ENCODE measurements around the gene MTHFD1.

Gene MTHFD1

GRCh38 chr14:64409126-64409920 lies 21.2 kb downstream of the MTHFD1 start:
- no peak for DNase-seq

GRCh38 chr14:64410084-64410774 lies 22.1 kb downstream of the MTHFD1 start:
- no peak for DNase-seq

- no peak for DNase-seq
These were observed 22.8 kb downstream of the MTHFD1 start for GRCh38 chr14:64411001-64411400.

GRCh38 chr14:64412237-64412636 lies 24.1 kb downstream of the MTHFD1 start:
- DNase-seq: no peak

GRCh38 chr14:64416348-64416932 lies 28.3 kb downstream of the MTHFD1 start:
- DNase-seq: no peak

- DNase-seq: no peak
These were observed 29.1 kb downstream of the MTHFD1 start for GRCh38 chr14:64417055-64417770.

GRCh38 chr14:64417771-64418125 lies 29.6 kb downstream of the MTHFD1 start:
- DNase-seq: no peak

GRCh38 chr14:64419003-64419402 lies 30.9 kb downstream of the MTHFD1 start:
- no peak for DNase-seq

GRCh38 chr14:64421166-64421565 lies 33.0 kb downstream of the MTHFD1 start:
- no peak for DNase-seq

- no peak for DNase-seq
These were observed 33.9 kb downstream of the MTHFD1 start for GRCh38 chr14:64422005-64422404.

- DNase-seq: peak; percentile 64
These were observed 34.6 kb downstream of the MTHFD1 start for GRCh38 chr14:64422756-64423155.

- no peak for DNase-seq
These were observed 35.8 kb downstream of the MTHFD1 start for GRCh38 chr14:64423987-64424386.

GRCh38 chr14:64434528-64434927 lies 46.4 kb downstream of the MTHFD1 start:
- no peak for DNase-seq

GRCh38 chr14:64438181-64438841 lies 50.2 kb downstream of the MTHFD1 start:
- peak; percentile 21 for DNase-seq

- no peak for DNase-seq
These were observed 51.0 kb downstream of the MTHFD1 start for GRCh38 chr14:64439141-64439540.

GRCh38 chr14:64440494-64440893 lies 52.3 kb downstream of the MTHFD1 start:
- no peak for DNase-seq

- DNase-seq: no peak
These were observed 54.3 kb downstream of the MTHFD1 start for GRCh38 chr14:64442300-64442988.

- DNase-seq: no peak
These were observed 56.0 kb downstream of the MTHFD1 start for GRCh38 chr14:64444140-64444539.

- peak; percentile 79 for DNase-seq
These were observed 57.1 kb downstream of the MTHFD1 start for GRCh38 chr14:64444984-64445845.

- DNase-seq: no peak
These were observed 59.9 kb downstream of the MTHFD1 start for GRCh38 chr14:64447876-64448670.

All from activated CD4-positive, alpha-beta T cell treated with anti-CD3 and anti-CD28 coated beads, Interleukin-2, Interleukin-6, amounts not matched to agents 100 ng/mL and 50 ng/mL, durations not matched to agents 16 hours and 8 hours (primary cell).